Neuronal stem cell (in vitro differentiated cells): ENCODE results near the gene ABCC8.
A peak's percentile ranks its signal among the peaks of the same experiment; 100 is the strongest.

Experiments
- DNase-seq: peaks from one replicate; pipeline ENCODE4 v3.0.0-alpha.2; 2013; ENCODE audit warnings: low spot score
- H2AFZ ChIP-seq: one replicate; pipeline ENCODE4 v1.6.1; 2013; ENCODE audit warnings: mild to moderate bottlenecking, low read length, inconsistent platforms
- H2AK5ac ChIP-seq: 2 replicates; pipeline ENCODE4 v1.6.1; 2013; ENCODE audit warnings: low read depth, mild to moderate bottlenecking, inconsistent platforms, low read length, moderate library complexity, mixed read lengths
- H2BK120ac ChIP-seq: 2 replicates; pipeline ENCODE4 v1.6.1; 2013; ENCODE audit warnings: low read depth, mild to moderate bottlenecking, inconsistent platforms, low read length, moderate library complexity, mixed read lengths
- H2BK12ac ChIP-seq: one replicate; pipeline ENCODE4 v1.6.1; 2013; ENCODE audit warnings: low read length, inconsistent platforms
- H2BK15ac ChIP-seq: 2 replicates; pipeline ENCODE4 v1.6.1; 2013; ENCODE audit warnings: mild to moderate bottlenecking, low read length, inconsistent platforms, mixed read lengths
- H2BK5ac ChIP-seq: one replicate; pipeline ENCODE4 v1.6.1; 2013; ENCODE audit warnings: inconsistent platforms, mild to moderate bottlenecking, low read length, moderate library complexity
- H3K14ac ChIP-seq: one replicate; pipeline ENCODE4 v1.6.1; 2013; ENCODE audit warnings: low read length, inconsistent platforms
- H3K18ac ChIP-seq: 2 replicates; pipeline ENCODE4 v1.6.1; 2013; ENCODE audit warnings: low read length, inconsistent platforms
- H3K23ac ChIP-seq: 2 replicates; pipeline ENCODE4 v1.6.1; 2013; ENCODE audit warnings: low read depth, mild to moderate bottlenecking, mixed read lengths, low read length, inconsistent platforms; ENCODE audit not compliant: poor library complexity
- H3K27ac ChIP-seq: replicated peaks from 3 replicates; pipeline ENCODE4 v1.5.1; 2013; ENCODE audit warnings: low read length, inconsistent platforms
- H3K27me3 ChIP-seq, 3 experiments: 2 replicates each; pipeline ENCODE4 v1.6.1; 2013; ENCODE audit warnings: low read length in 3 of 3, mild to moderate bottlenecking in 2 of 3, inconsistent platforms in 1 of 3, low read depth in 1 of 3, mixed read lengths in 1 of 3, moderate library complexity in 1 of 3; ENCODE audit not compliant: control insufficient read depth in 3 of 3, insufficient read depth in 3 of 3
- H3K36me3 ChIP-seq, 2 donors: replicated peaks in 1 of 2; 2 replicates each; pipeline ENCODE4 v1.6.1; 2013; ENCODE audit warnings: low read length in 2 of 2; ENCODE audit not compliant: control insufficient read depth in 2 of 2, insufficient read depth in 2 of 2
- H3K4ac ChIP-seq: 2 replicates; pipeline ENCODE4 v1.6.1; 2013; ENCODE audit warnings: inconsistent platforms, mild to moderate bottlenecking, low read length, moderate library complexity
- H3K4me1 ChIP-seq, 2 donors: 1 replicate in 1 of 2; 2 replicates in 1 of 2; pipeline ENCODE4 v1.6.1; 2013; ENCODE audit warnings: low read length in 2 of 2, low read depth in 1 of 2; ENCODE audit not compliant: control insufficient read depth in 2 of 2, insufficient read depth in 1 of 2
- H3K4me2 ChIP-seq: one replicate; pipeline ENCODE4 v1.6.1; 2013; ENCODE audit warnings: mild to moderate bottlenecking, low read length, inconsistent platforms; ENCODE audit not compliant: insufficient read depth, poor library complexity, severe bottlenecking
- H3K4me3 ChIP-seq, 2 donors: 2 replicates each; pipeline ENCODE4 v1.5.1; 2013; ENCODE audit warnings: low read length in 2 of 2, mild to moderate bottlenecking in 2 of 2, inconsistent platforms in 1 of 2, moderate library complexity in 1 of 2
- H3K79me1 ChIP-seq: one replicate; pipeline ENCODE4 v1.6.1; 2013; ENCODE audit warnings: low read depth, mild to moderate bottlenecking, inconsistent platforms, low read length, moderate library complexity
- H3K9ac ChIP-seq: one replicate; pipeline ENCODE4 v1.6.1; 2013; ENCODE audit warnings: mild to moderate bottlenecking, low read depth, low read length, inconsistent platforms; ENCODE audit not compliant: poor library complexity
- H3K9me3 ChIP-seq, 2 donors: replicated peaks in 1 of 2; 2 replicates each; pipeline versions ENCODE3 to v1.6.1; 2013; ENCODE audit warnings: low read length in 2 of 2, mild to moderate bottlenecking in 2 of 2, inconsistent platforms in 1 of 2, low read depth in 1 of 2, mixed read lengths in 1 of 2, moderate library complexity in 1 of 2; ENCODE audit not compliant: control insufficient read depth in 2 of 2, insufficient read depth in 1 of 2
- H4K8ac ChIP-seq: one replicate; pipeline ENCODE4 v1.6.1; 2013; ENCODE audit warnings: low read depth, mild to moderate bottlenecking, inconsistent platforms, low read length, moderate library complexity
- H4K91ac ChIP-seq: one replicate; pipeline ENCODE4 v1.6.1; 2013; ENCODE audit warnings: low read length, low read depth, mild to moderate bottlenecking, inconsistent platforms; ENCODE audit not compliant: poor library complexity
- WGBS, 2 donors: extraction: QIAGEN DNeasy Blood & Tissue Kit; methylation state at CpG; one replicate each; pipeline ENCODE4 v1.1.7; 2013; ENCODE audit warnings: missing lambda C conversion rate in 2 of 2, mixed read lengths in 1 of 2; ENCODE audit not compliant: insufficient read length in 2 of 2, insufficient replicate concordance in 1 of 2; ENCODE audit errors: extremely low coverage in 2 of 2; 5-methylcytosine and 5-hydroxymethylcytosine counted together

Gene ABCC8

GRCh38 chr11:17401316-17401715 lies 75.3 kb downstream of the ABCC8 start:
- Histone ChIP-seq H3K9ac (no peak overlapping the region), H3K4me3 (no peak overlapping the region), H3K9me3 (no peaks in the 10 kb centered on the region), H3K23ac (no peak overlapping the region), H2AFZ (no peak overlapping the region), H3K4me2 (no peak overlapping the region), H4K8ac (no peak overlapping the region), H4K91ac (no peak overlapping the region), H3K4me1 (no peaks in the 10 kb centered on the region), H2BK15ac (no peak overlapping the region), H3K18ac (no peak overlapping the region), H2BK5ac (no peak overlapping the region), H3K36me3 (no peaks in the 10 kb centered on the region), H3K4ac (no peak overlapping the region), H2BK12ac (no peak overlapping the region), H3K27ac (no peak overlapping the region), H3K79me1 (no peaks in the 10 kb centered on the region), H2AK5ac (no peak overlapping the region), H3K27me3 (peaks cover 0 to 25% (median 0%) of the 10 kb centered on the region in 3 experiments), H3K14ac (no peak overlapping the region), H2BK120ac (no peak overlapping the region)
- DNase-seq, result no peak
- no CpG with 5 or more reads among the region's 2 CpGs for WGBS, 2 donors

- Histone ChIP-seq H3K4me2 (no peak overlapping the region), H3K36me3 (no peaks in the 10 kb centered on the region), H3K27me3 (peaks cover 0 to 23% (median 0%) of the 10 kb centered on the region in 3 experiments), H3K9me3 (no peaks in the 10 kb centered on the region), H2BK15ac (no peak overlapping the region), H3K23ac (no peak overlapping the region), H3K4me3 (no peak overlapping the region), H3K4me1 (no peaks in the 10 kb centered on the region), H2BK120ac (no peak overlapping the region), H2AFZ (no peak overlapping the region), H3K18ac (no peak overlapping the region), H4K8ac (no peak overlapping the region), H4K91ac (no peak overlapping the region), H2BK12ac (no peak overlapping the region), H3K79me1 (no peaks in the 10 kb centered on the region), H3K4ac (no peak overlapping the region), H3K9ac (no peak overlapping the region), H2AK5ac (no peak overlapping the region), H3K14ac (no peak overlapping the region), H2BK5ac (no peak overlapping the region), H3K27ac (no peak overlapping the region)
- WGBS, 2 donors, result no CpG with 5 or more reads among the region's 19 CpGs
- no peak for DNase-seq
These were observed 76.4 kb downstream of the ABCC8 start for GRCh38 chr11:17400048-17400775.

DNA sequence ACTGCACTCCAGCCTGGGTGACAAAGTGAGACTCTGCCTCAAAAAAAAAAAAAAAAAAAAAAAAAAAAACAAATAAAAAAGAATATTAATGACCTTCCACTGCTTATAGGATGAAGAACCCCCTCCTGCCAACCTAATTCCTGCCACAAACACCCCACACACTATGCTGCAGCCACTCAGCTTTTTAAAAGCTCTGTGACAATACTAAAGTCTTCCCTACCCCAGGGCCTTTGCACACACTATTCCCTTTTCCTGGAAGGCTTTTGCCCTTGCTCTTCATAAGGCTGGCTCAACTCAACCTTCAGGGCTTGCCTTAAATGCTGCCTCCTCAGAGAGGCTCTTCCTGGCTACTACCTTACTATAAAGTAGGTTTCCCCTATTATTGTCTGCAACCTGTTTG lies 77.4 kb downstream of the ABCC8 start:
- H3K9ac ChIP-seq, result no peak overlapping the region
- H3K79me1 ChIP-seq, result no peaks in the 10 kb centered on the region

GRCh38 chr11:17397311-17398002 lies 79.2 kb downstream of the ABCC8 start:
- H2AK5ac ChIP-seq, result peak overlapping the region; percentile 74
- H2BK120ac ChIP-seq, result no peak overlapping the region
- H3K14ac ChIP-seq, result no peak overlapping the region
- no CpG with 5 or more reads among the region's 14 CpGs for WGBS, 2 donors
- H2BK5ac ChIP-seq, result no peak overlapping the region
- no peaks in the 10 kb centered on the region for H3K36me3 ChIP-seq
- H3K27ac ChIP-seq, result no peak overlapping the region
- H3K79me1 ChIP-seq, result no peaks in the 10 kb centered on the region
- H3K9me3 ChIP-seq, result no peaks in the 10 kb centered on the region
- peaks cover 0 to 34% (median 0%) of the 10 kb centered on the region in 3 experiments for H3K27me3 ChIP-seq
- H4K8ac ChIP-seq, result no peak overlapping the region
- H2BK15ac ChIP-seq, result peak overlapping the region; percentile 50
- no peak overlapping the region for H4K91ac ChIP-seq
- H2AFZ ChIP-seq, result no peak overlapping the region
- H3K9ac ChIP-seq, result no peak overlapping the region
- no peak for DNase-seq
- H2BK12ac ChIP-seq, result no peak overlapping the region
- peak overlapping the region; percentile 88 for H3K18ac ChIP-seq
- H3K23ac ChIP-seq, result peak overlapping the region; percentile 68
- H3K4ac ChIP-seq, result no peak overlapping the region
- no peak overlapping the region for H3K4me3 ChIP-seq
- no peak overlapping the region for H3K4me2 ChIP-seq
- no peaks in the 10 kb centered on the region for H3K4me1 ChIP-seq

More for the DNA sequence above, 77.4 kb downstream of the ABCC8 start:
- Histone ChIP-seq H2AK5ac (no peak overlapping the region), H2BK15ac (no peak overlapping the region), H4K91ac (no peak overlapping the region), H3K14ac (no peak overlapping the region), H3K18ac (no peak overlapping the region), H3K4me1 (no peaks in the 10 kb centered on the region), H4K8ac (no peak overlapping the region), H3K23ac (no peak overlapping the region), H3K27ac (no peak overlapping the region), H2BK5ac (no peak overlapping the region), H2AFZ (no peak overlapping the region), H3K4me3 (no peak overlapping the region), H3K9me3 (no peaks in the 10 kb centered on the region), H2BK120ac (no peak overlapping the region), H2BK12ac (no peak overlapping the region), H3K36me3 (no peaks in the 10 kb centered on the region), H3K4me2 (no peak overlapping the region), H3K4ac (no peak overlapping the region), H3K27me3 (peaks cover 0 to 27% (median 0%) of the 10 kb centered on the region in 3 experiments)
- DNase-seq, result no peak
